Body of pancreas (tissue), 4 donors: ENCODE measurements around the gene ATP1B2. TPM values are rescaled to one million over a fixed set of nuclear protein-coding genes. Genes with fewer than 3 reads are reported as not detected.

Experiments used
- ATAC-seq: fragments of 150-250 bp; one replicate; pipeline ENCODE4 v1.9.1; 2016
- DNase-seq, 4 donors: peaks; one replicate each; pipeline ENCODE4 v3.0.0-alpha.2; 2019
- H3K27ac ChIP-seq, 4 donors: fragments of 200-600 bp; sonication (generic); 1 replicate in 3 of 4; 2 replicates in 1 of 4; pipeline versions ENCODE4 v1.5.1 to v1.6.1; 2016 to 2019; ENCODE audit warnings: mild to moderate bottlenecking in 1 of 4, mixed read lengths in 1 of 4, moderate library complexity in 1 of 4
- H3K27me3 ChIP-seq, 2 donors: fragments of 200-600 bp; sonication (generic); one replicate each; pipeline ENCODE4 v1.6.0; 2016; ENCODE audit warnings: mild to moderate bottlenecking in 1 of 2
- H3K36me3 ChIP-seq, 2 donors: fragments of 200-600 bp; sonication (generic); replicated peaks in 1 of 2; 2 replicates each; pipeline ENCODE4 v1.5.1; 2016; ENCODE audit warnings: low read depth in 2 of 2; ENCODE audit not compliant: insufficient read depth in 1 of 2
- H3K4me1 ChIP-seq: fragments of 200-600 bp; sonication (generic); one replicate; pipeline ENCODE4 v1.6.0; 2016
- H3K4me3 ChIP-seq, 2 donors: fragments of 200-600 bp; sonication (generic); 1 replicate in 1 of 2; 2 replicates in 1 of 2; pipeline ENCODE4 v1.5.1; 2016 to 2019
- H3K9me3 ChIP-seq, 3 donors: fragments of 200-600 bp; sonication (generic); 1 replicate in 2 of 3; 2 replicates in 1 of 3; pipeline ENCODE4 v1.5.1; 2016
- CTCF ChIP-seq, 7 experiments: fragments of 450-650 bp in 4 of 7; fragments of 200-600 bp in 3 of 7; sonication (generic) in 3 of 7; IDR thresholded peaks; one replicate each; pipeline ENCODE4 v1.5.1; 2016 to 2019; ENCODE audit warnings: antibody characterized with exemption in 7 of 7
- POLR2A ChIP-seq, 3 donors: fragments of 450-650 bp; IDR thresholded peaks; one replicate each; pipeline ENCODE4 v1.6.1; 2016; ENCODE audit warnings: antibody characterized with exemption in 3 of 3, mild to moderate bottlenecking in 2 of 3
- WGBS, 2 donors: methylation state at CpG; one replicate each; pipeline ENCODE4 v1.1.5; 2017; 5-methylcytosine and 5-hydroxymethylcytosine counted together
- intact Hi-C: fragments of 100-400 bp; cut with DNase I; formaldehyde crosslinking; loops from one replicate; pipeline ENCODE4 v1.15.1; 2023
- total RNA-seq, 2 donors: library from RNA; depleted of rRNA; stranded (reverse); fragments of >200 nt; gene quantifications; one replicate each; pipeline ENCODE4 v1.1.0, GENCODE V29; 2016

The ATP1B2 gene
- total RNA-seq, 2 donors from 2014 or later = 0.78 to 1.3 TPM

- no peak for TF ChIP-seq POLR2A (IDR thresholded peaks at IDR 0.05)
- TF ChIP-seq CTCF (IDR thresholded peaks at IDR 0.05) = no peak
- H3K27me3 ChIP-seq = no peaks in the 10 kb centered on the region
- no peak overlapping the region for H3K27ac ChIP-seq
- 88 to 94% methylated on average over 10 of the region's 10 CpGs for WGBS, 2 donors
- intact Hi-C loops = no loop called here
- no peaks in the 10 kb centered on the region for H3K4me1 ChIP-seq
- no peak overlapping the region for H3K4me3 ChIP-seq
- ATAC-seq (no peak), DNase-seq (no peak)
- H3K36me3 ChIP-seq = no peaks in the 10 kb centered on the region
- H3K9me3 ChIP-seq = no peaks in the 10 kb centered on the region
Measured at GRCh38 chr17:7695586-7695985, 44.9 kb downstream of the ATP1B2 start.

- intact Hi-C loops = no loop called here
- Histone ChIP-seq H3K4me3 (no peak overlapping the region), H3K27ac (no peak overlapping the region), H3K36me3 (no peaks in the 10 kb centered on the region), H3K4me1 (no peaks in the 10 kb centered on the region), H3K9me3 (no peaks in the 10 kb centered on the region), H3K27me3 (no peaks in the 10 kb centered on the region)
- no peak for TF ChIP-seq CTCF (IDR thresholded peaks at IDR 0.05)
- no peak for TF ChIP-seq POLR2A (IDR thresholded peaks at IDR 0.05)
- no peak for DNase-seq
- WGBS, 2 donors = 96 to 100% methylated on average over 4 of the region's 4 CpGs
- no peak for ATAC-seq
Measured at GRCh38 chr17:7697828-7698588, 47.3 kb downstream of the ATP1B2 start.

- peaks cover 0 to 15% of the 10 kb centered on the region in 2 donors for H3K27me3 ChIP-seq
- no peaks in the 10 kb centered on the region for H3K36me3 ChIP-seq
- no peaks in the 10 kb centered on the region for H3K9me3 ChIP-seq
- ATAC-seq (no peak), DNase-seq (no peak)
- no peak overlapping the region for H3K4me3 ChIP-seq
- intact Hi-C loops = no loop called here
- no peak overlapping the region for H3K27ac ChIP-seq
- 94 to 99% methylated on average over 7 of the region's 7 CpGs for WGBS, 2 donors
- peaks cover 19% of the 10 kb centered on the region for H3K4me1 ChIP-seq
- TF ChIP-seq CTCF (IDR thresholded peaks at IDR 0.05) = no peak
- no peak for TF ChIP-seq POLR2A (IDR thresholded peaks at IDR 0.05)
Measured at GRCh38 chr17:7700510-7700909, 49.8 kb downstream of the ATP1B2 start.

- H3K4me3 ChIP-seq = no peak overlapping the region
- peaks cover 21% of the 10 kb centered on the region for H3K4me1 ChIP-seq
- no peak overlapping the region for H3K27ac ChIP-seq
- intact Hi-C loops = no loop called here
- H3K36me3 ChIP-seq = no peaks in the 10 kb centered on the region
- DNase-seq = no peak
- H3K27me3 ChIP-seq = peaks cover 0 to 21% of the 10 kb centered on the region in 2 donors
- no peaks in the 10 kb centered on the region for H3K9me3 ChIP-seq
- ATAC-seq = no peak
- 84 to 87% methylated on average over 12 to 14 of the region's 14 CpGs for WGBS, 2 donors
- TF ChIP-seq POLR2A (IDR thresholded peaks at IDR 0.05) = no peak
- no peak for TF ChIP-seq CTCF (IDR thresholded peaks at IDR 0.05)
Measured at GRCh38 chr17:7701681-7702080, 51.0 kb downstream of the ATP1B2 start.

GRCh38 chr17:7702776-7703175 lies 52.0 kb downstream of the ATP1B2 start:
- H3K27me3 ChIP-seq = peaks cover 0 to 21% of the 10 kb centered on the region in 2 donors
- H3K9me3 ChIP-seq = no peaks in the 10 kb centered on the region
- H3K4me1 ChIP-seq = peaks cover 21% of the 10 kb centered on the region
- no peak for TF ChIP-seq CTCF (IDR thresholded peaks at IDR 0.05)
- TF ChIP-seq POLR2A (IDR thresholded peaks at IDR 0.05) = no peak
- no peak overlapping the region for H3K27ac ChIP-seq
- ATAC-seq (no peak), DNase-seq (no peak)
- no peak overlapping the region for H3K4me3 ChIP-seq
- 90 to 93% methylated on average over 7 to 13 of the region's 13 CpGs for WGBS, 2 donors
- intact Hi-C loops = no loop called here
- no peaks in the 10 kb centered on the region for H3K36me3 ChIP-seq
